ENCODE results near the gene PAX5. TPM values are rescaled to one million over a fixed set of nuclear protein-coding genes. Genes with fewer than 3 reads are reported as not detected.

PAX5 gene
- total and polyA plus RNA-seq, 2 donors (not counting 1 experiment from before 2014, with no cell fraction given) = not detected

DNA sequence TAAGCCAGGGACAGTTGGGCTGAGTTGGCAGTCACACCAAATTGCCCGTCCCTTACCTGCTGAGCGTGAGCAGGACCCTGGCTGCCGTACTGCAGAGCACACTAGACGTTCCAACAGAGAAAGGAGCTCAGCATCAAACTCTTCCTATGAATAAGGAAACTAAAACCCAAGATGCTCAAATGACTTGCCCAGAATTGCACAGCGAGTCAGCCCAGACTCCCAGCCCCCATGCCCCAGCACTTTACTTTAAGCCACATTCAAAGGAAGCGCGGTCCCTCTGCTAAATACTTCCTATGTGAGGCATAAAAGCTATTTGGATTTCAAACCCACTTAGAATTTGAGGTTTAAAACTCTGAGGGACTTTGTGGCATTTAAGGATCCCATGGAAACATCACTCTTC lies 23.9 kb downstream of the PAX5 start:
- Histone ChIP-seq H3K9me3 (ENCODE audit: control insufficient read depth, insufficient read depth, low read depth, low read length) (no peaks in the 10 kb centered on the region), H3K4me1 (ENCODE audit: control insufficient read depth, extremely low read depth, insufficient read depth, low read length) (no peaks in the 10 kb centered on the region), H3K36me3 (ENCODE audit: control insufficient read depth, insufficient read depth, low read length) (no peaks in the 10 kb centered on the region), H3K27ac (ENCODE audit: insufficient read depth, low read length) (no peak overlapping the region), H3K27me3 (ENCODE audit: control insufficient read depth, insufficient read depth, low read length) (peaks cover 15% of the 10 kb centered on the region), H3K9ac (ENCODE audit: insufficient read depth, low read length) (no peak overlapping the region), H4K20me1 (ENCODE audit: control insufficient read depth, extremely low read depth, insufficient read depth, low read length) (no peaks in the 10 kb centered on the region), H3K79me2 (ENCODE audit: control insufficient read depth, insufficient read depth, low read length) (no peaks in the 10 kb centered on the region), H3K4me2 (ENCODE audit: extremely low read depth, insufficient read depth, low read length) (no peak overlapping the region), H3K4me3 (replicated peaks in 1 of 4; ENCODE audit: control extremely low read depth in 1 of 4, insufficient read depth in 1 of 4, low read depth in 3 of 4, low read length in 4 of 4) (no peak overlapping the region), H2AFZ (ENCODE audit: low read length) (no peak overlapping the region)
- DNase-seq (ENCODE audit: low read depth in 2 of 2) = no peak
- TF ChIP-seq CTCF (conservative IDR thresholded peaks at IDR 0.05 in 1 of 2, IDR thresholded peaks at IDR 0.05 in 1 of 2; ENCODE audit: low read depth in 1 of 2, low read length in 2 of 2) (no peak), EZH2 (IDR thresholded peaks at IDR 0.05; ENCODE audit: low read length, missing control alignments) (no peak)

GRCh38 chr9:37007295-37007694 lies 26.8 kb downstream of the PAX5 start:
- no peak overlapping the region for H3K27ac ChIP-seq (ENCODE audit: insufficient read depth, low read length)

DNA sequence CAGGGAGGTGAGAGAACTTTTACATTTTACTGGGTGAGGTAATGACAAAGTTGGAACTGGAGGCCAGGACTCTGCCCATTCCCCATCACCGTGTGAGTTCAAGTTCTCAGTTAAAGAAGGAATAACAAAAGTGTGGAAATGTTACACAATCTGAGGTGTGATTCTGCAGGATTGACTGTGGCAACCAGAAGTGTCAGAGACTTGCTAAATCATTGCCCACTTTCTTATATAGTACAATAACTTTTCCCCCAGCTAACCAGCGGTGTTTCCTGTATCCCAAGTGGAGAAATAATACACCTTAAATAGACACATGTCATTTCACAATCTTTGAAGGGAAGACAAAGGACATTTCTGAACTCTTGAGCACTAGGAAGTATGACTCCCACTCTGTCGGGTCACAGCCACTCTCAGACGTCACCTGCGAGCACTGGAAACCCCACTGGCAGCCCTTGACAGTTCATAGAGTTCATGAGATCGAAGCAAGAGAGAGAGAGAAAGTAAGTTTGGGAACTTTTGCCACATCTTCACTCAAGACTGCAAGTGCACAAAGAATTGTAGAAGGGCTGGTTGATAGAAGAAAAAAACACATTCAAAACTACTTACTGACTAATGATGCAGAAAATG lies 28.4 kb downstream of the PAX5 start:
- Histone ChIP-seq H3K27ac (ENCODE audit: insufficient read depth, low read length) (no peak overlapping the region), H3K79me2 (ENCODE audit: control insufficient read depth, insufficient read depth, low read length) (no peaks in the 10 kb centered on the region), H3K4me3 (replicated peaks in 1 of 4; ENCODE audit: control extremely low read depth in 1 of 4, insufficient read depth in 1 of 4, low read depth in 3 of 4, low read length in 4 of 4) (no peak overlapping the region), H3K36me3 (ENCODE audit: control insufficient read depth, insufficient read depth, low read length) (no peaks in the 10 kb centered on the region), H4K20me1 (ENCODE audit: control insufficient read depth, extremely low read depth, insufficient read depth, low read length) (no peaks in the 10 kb centered on the region), H3K9me3 (ENCODE audit: control insufficient read depth, insufficient read depth, low read depth, low read length) (no peaks in the 10 kb centered on the region), H3K27me3 (ENCODE audit: control insufficient read depth, insufficient read depth, low read length) (peaks cover 32% of the 10 kb centered on the region), H3K4me1 (ENCODE audit: control insufficient read depth, extremely low read depth, insufficient read depth, low read length) (no peaks in the 10 kb centered on the region), H3K9ac (ENCODE audit: insufficient read depth, low read length) (no peak overlapping the region), H2AFZ (ENCODE audit: low read length) (no peak overlapping the region), H3K4me2 (ENCODE audit: extremely low read depth, insufficient read depth, low read length) (no peak overlapping the region)
- TF ChIP-seq EZH2 (IDR thresholded peaks at IDR 0.05; ENCODE audit: low read length, missing control alignments) (no peak), CTCF (conservative IDR thresholded peaks at IDR 0.05 in 1 of 2, IDR thresholded peaks at IDR 0.05 in 1 of 2; ENCODE audit: low read depth in 1 of 2, low read length in 2 of 2) (no peak)
- DNase-seq (ENCODE audit: low read depth in 2 of 2) = no peak

More at GRCh38 chr9:37007295-37007694, 26.8 kb downstream of the PAX5 start:
- no peak overlapping the region for H2AFZ ChIP-seq (ENCODE audit: low read length)
- H3K9me3 ChIP-seq (ENCODE audit: control insufficient read depth, insufficient read depth, low read depth, low read length) = no peaks in the 10 kb centered on the region
- H3K36me3 ChIP-seq (ENCODE audit: control insufficient read depth, insufficient read depth, low read length) = no peaks in the 10 kb centered on the region
- no peaks in the 10 kb centered on the region for H3K4me1 ChIP-seq (ENCODE audit: control insufficient read depth, extremely low read depth, insufficient read depth, low read length)
- H3K4me2 ChIP-seq (ENCODE audit: extremely low read depth, insufficient read depth, low read length) = no peak overlapping the region
- no peak overlapping the region for H3K9ac ChIP-seq (ENCODE audit: insufficient read depth, low read length)
- H3K79me2 ChIP-seq (ENCODE audit: control insufficient read depth, insufficient read depth, low read length) = no peaks in the 10 kb centered on the region
- peaks cover 24% of the 10 kb centered on the region for H3K27me3 ChIP-seq (ENCODE audit: control insufficient read depth, insufficient read depth, low read length)
- H3K4me3 ChIP-seq (replicated peaks in 1 of 4; ENCODE audit: control extremely low read depth in 1 of 4, insufficient read depth in 1 of 4, low read depth in 3 of 4, low read length in 4 of 4) = no peak overlapping the region
- TF ChIP-seq CTCF (conservative IDR thresholded peaks at IDR 0.05 in 1 of 2, IDR thresholded peaks at IDR 0.05 in 1 of 2; ENCODE audit: low read depth in 1 of 2, low read length in 2 of 2) (no peak), EZH2 (IDR thresholded peaks at IDR 0.05; ENCODE audit: low read length, missing control alignments) (no peak)
- DNase-seq (ENCODE audit: low read depth in 2 of 2) = no peak
- H4K20me1 ChIP-seq (ENCODE audit: control insufficient read depth, extremely low read depth, insufficient read depth, low read length) = no peaks in the 10 kb centered on the region
